H1 (cell line): ENCODE measurements around the gene COL20A1. TPM values are rescaled to one million over a fixed set of nuclear protein-coding genes. Genes with fewer than 3 reads are reported as not detected.

Experiments used
- CTCF ChIA-PET: fragments of 300-600 bp; sonication (Branson Sonifier 250); formaldehyde crosslinking; loops from one replicate; lab custom pipeline; 2021; ENCODE audit not compliant: partially characterized antibody; lab: Charles Lee
- POLR2A ChIA-PET: fragments of 300-600 bp; sonication (Branson Sonifier 250); formaldehyde crosslinking; loops from one replicate; lab custom pipeline; 2021; ENCODE audit warnings: inconsistent platforms; ENCODE audit not compliant: partially characterized antibody; lab: Charles Lee
- DNase-seq, 2 experiments: peaks; one replicate each; pipeline versions ENCODE4 v3.0.0 to v3.0.0-alpha.2; 2010 to 2022; ENCODE audit warnings: low spot score in 2 of 2, low read depth in 1 of 2, mixed read lengths in 1 of 2
- FAIRE-seq: peaks from 2 replicates; lab custom pipeline; 2011; peaks lifted over from hg19 to GRCh38; lab: Jason Lieb, UNC
- H2AFZ ChIP-seq: 2 replicates; pipeline ENCODE4 v1.8.1; 2012; ENCODE audit warnings: low read length, inconsistent platforms
- H2AK5ac ChIP-seq: 2 replicates; pipeline ENCODE4 v1.6.1; 2013; ENCODE audit warnings: low read depth, low read length
- H2BK120ac ChIP-seq: replicated peaks from 2 replicates; pipeline ENCODE3; 2013; ENCODE audit warnings: low read depth, low read length, inconsistent platforms
- H2BK12ac ChIP-seq: 2 replicates; pipeline ENCODE4 v1.6.1; 2013; ENCODE audit warnings: low read depth, low read length
- H2BK15ac ChIP-seq: 2 replicates; pipeline ENCODE4 v1.6.1; 2013; ENCODE audit warnings: low read length
- H2BK20ac ChIP-seq: 2 replicates; pipeline ENCODE4 v1.6.1; 2013; ENCODE audit warnings: low read length
- H2BK5ac ChIP-seq: 2 replicates; pipeline ENCODE4 v1.6.1; 2013; ENCODE audit warnings: low read depth, low read length
- H3K14ac ChIP-seq: 2 replicates; pipeline ENCODE4 v1.6.1; 2013; ENCODE audit warnings: inconsistent platforms; ENCODE audit not compliant: insufficient read length
- H3K18ac ChIP-seq: 2 replicates; pipeline ENCODE4 v1.6.1; 2013; ENCODE audit warnings: low read length; ENCODE audit errors: extremely low read depth
- H3K23ac ChIP-seq: 2 replicates; pipeline ENCODE4 v1.6.1; 2013; ENCODE audit warnings: inconsistent platforms; ENCODE audit not compliant: insufficient read length
- H3K23me2 ChIP-seq: 2 replicates; pipeline ENCODE4 v1.6.1; 2013; ENCODE audit warnings: low read depth, low read length
- H3K27ac ChIP-seq: 2 replicates; pipeline ENCODE4 v1.6.1; 2011; ENCODE audit warnings: low read depth, low read length, inconsistent platforms
- H3K27me3 ChIP-seq, 4 experiments: replicated peaks in 1 of 4; 1 replicate in 1 of 4; 2 replicates in 3 of 4; pipeline versions ENCODE4 v1.6.1 to v1.8.1; 2011 to 2013; ENCODE audit warnings: low read length in 3 of 4, mild to moderate bottlenecking in 3 of 4, inconsistent platforms in 2 of 4, mixed read lengths in 2 of 4, moderate library complexity in 1 of 4; ENCODE audit not compliant: control insufficient read depth in 3 of 4, insufficient read depth in 3 of 4; ENCODE audit errors: extremely low read depth in 1 of 4
- H3K36me3 ChIP-seq, 4 experiments: 2 replicates each; pipeline versions ENCODE4 v1.6.1 to v1.8.1; 2011 to 2013; ENCODE audit warnings: mild to moderate bottlenecking in 4 of 4, low read length in 3 of 4, moderate library complexity in 2 of 4, control low read depth in 1 of 4, inconsistent platforms in 1 of 4; ENCODE audit not compliant: insufficient read depth in 4 of 4, control insufficient read depth in 2 of 4
- H3K4ac ChIP-seq: replicated peaks from 2 replicates; pipeline ENCODE3; 2013; ENCODE audit warnings: low read length, low read depth, mixed read lengths, inconsistent platforms; ENCODE audit not compliant: insufficient read length
- H3K4me1 ChIP-seq, 4 experiments: replicated peaks in 1 of 4; 1 replicate in 1 of 4; 2 replicates in 3 of 4; pipeline versions ENCODE4 v1.6.1 to v1.8.1; 2011 to 2013; ENCODE audit warnings: low read length in 3 of 4, inconsistent platforms in 2 of 4, mixed read lengths in 1 of 4; ENCODE audit not compliant: insufficient read depth in 4 of 4, control insufficient read depth in 3 of 4
- H3K4me2 ChIP-seq, 2 experiments: 2 replicates each; pipeline versions ENCODE4 v1.6.1 to v1.8.1; 2011 to 2013; ENCODE audit warnings: low read depth in 2 of 2, low read length in 2 of 2, control low read depth in 1 of 2, inconsistent platforms in 1 of 2, mild to moderate bottlenecking in 1 of 2; ENCODE audit not compliant: insufficient read depth in 1 of 2
- H3K4me3 ChIP-seq, 4 experiments: fragments of 200-600, 300-600 bp in 1 of 4; sonication (generic), shearing (Covaris generic), sonication (Bioruptor Twin) in 1 of 4; 2 replicates each; pipeline versions ENCODE4 v1.5.1 to v1.8.1; 2011 to 2016; ENCODE audit warnings: low read length in 4 of 4, low read depth in 3 of 4, control low read depth in 2 of 4, inconsistent platforms in 2 of 4, mild to moderate bottlenecking in 2 of 4, mixed read lengths in 1 of 4, moderate library complexity in 1 of 4; ENCODE audit not compliant: insufficient read depth in 2 of 4; ENCODE audit errors: extremely low read depth in 1 of 4
- H3K56ac ChIP-seq: replicated peaks from 2 replicates; pipeline ENCODE3; 2013; ENCODE audit warnings: low read depth, mild to moderate bottlenecking, mixed read lengths, low read length, inconsistent platforms; ENCODE audit not compliant: insufficient read length
- H3K79me1 ChIP-seq: 2 replicates; pipeline ENCODE4 v1.6.1; 2013; ENCODE audit warnings: low read depth, low read length, control low read depth
- H3K79me2 ChIP-seq, 2 experiments: 2 replicates each; pipeline versions ENCODE4 v1.6.1 to v1.8.1; 2012 to 2013; ENCODE audit warnings: low read length in 2 of 2, mild to moderate bottlenecking in 2 of 2, inconsistent platforms in 1 of 2; ENCODE audit not compliant: insufficient read depth in 2 of 2, control insufficient read depth in 1 of 2
- H3K9ac ChIP-seq, 4 experiments: replicated peaks in 1 of 4; 1 replicate in 1 of 4; 2 replicates in 3 of 4; pipeline versions ENCODE4 v1.6.1 to v1.8.1; 2011 to 2013; ENCODE audit warnings: low read depth in 3 of 4, low read length in 3 of 4, control low read depth in 2 of 4, mild to moderate bottlenecking in 2 of 4, moderate library complexity in 2 of 4, inconsistent platforms in 1 of 4; ENCODE audit errors: extremely low read depth in 1 of 4
- H3K9me3 ChIP-seq, 2 experiments: 2 replicates each; pipeline versions ENCODE4 v1.6.1 to v1.8.1; 2012 to 2013; ENCODE audit warnings: mild to moderate bottlenecking in 2 of 2, moderate library complexity in 2 of 2, control low read depth in 1 of 2, inconsistent platforms in 1 of 2, low read depth in 1 of 2, low read length in 1 of 2, mixed read lengths in 1 of 2; ENCODE audit not compliant: insufficient read depth in 2 of 2
- H4K20me1 ChIP-seq, 2 experiments: replicated peaks in 1 of 2; 2 replicates each; pipeline versions ENCODE3 to v1.8.1; 2011 to 2013; ENCODE audit warnings: inconsistent platforms in 2 of 2, low read length in 2 of 2, mild to moderate bottlenecking in 1 of 2; ENCODE audit not compliant: insufficient read depth in 2 of 2, control insufficient read depth in 1 of 2
- H4K5ac ChIP-seq: 2 replicates; pipeline ENCODE4 v1.6.1; 2013; ENCODE audit warnings: low read length, low read depth, mixed read lengths, inconsistent platforms; ENCODE audit not compliant: insufficient read length
- H4K8ac ChIP-seq: 2 replicates; pipeline ENCODE4 v1.8.0; 2013; ENCODE audit warnings: mild to moderate bottlenecking, moderate library complexity, low read length, inconsistent platforms; ENCODE audit not compliant: insufficient read depth; ENCODE audit errors: extremely low read depth
- H4K91ac ChIP-seq: replicated peaks from 2 replicates; pipeline ENCODE3; 2013; ENCODE audit warnings: low read length, mixed read lengths, inconsistent platforms; ENCODE audit not compliant: insufficient read length
- BCL11A ChIP-seq, 2 experiments: IDR thresholded peaks; one replicate each; pipeline ENCODE4 v1.6.1; 2011; ENCODE audit warnings: low read depth in 2 of 2, low read length in 2 of 2, mild to moderate bottlenecking in 2 of 2
- BRCA1 ChIP-seq: IDR thresholded peaks from 2 replicates; pipeline ENCODE4 v1.6.1; 2012; ENCODE audit warnings: low read depth, low read length, improper control_type of control experiment
- CBX5 ChIP-seq: fragments of 300-800, 300-1000 bp; sonication (generic); IDR thresholded peaks from 2 replicates; pipeline ENCODE4 v1.7.1; 2016; ENCODE audit warnings: antibody characterized with exemption, low read length, low read depth
- FOSL1 ChIP-seq: IDR thresholded peaks from 2 replicates; pipeline ENCODE4 v1.6.1; 2011; ENCODE audit warnings: mild to moderate bottlenecking, low read depth, low read length, moderate library complexity; ENCODE audit not compliant: insufficient read depth
- JUN ChIP-seq: IDR thresholded peaks from 2 replicates; pipeline ENCODE4 v1.6.1; 2011; ENCODE audit warnings: low read depth, mild to moderate bottlenecking, improper control_type of control experiment, low read length
- KDM4A ChIP-seq: IDR thresholded peaks from one replicate; pipeline ENCODE4 v1.7.1; 2012; ENCODE audit warnings: low read depth, mild to moderate bottlenecking, moderate library complexity, low read length, inconsistent platforms; ENCODE audit not compliant: severe bottlenecking
- KDM5A ChIP-seq: fragments of 200-600 bp; IDR thresholded peaks from 2 replicates; pipeline ENCODE4 v1.7.1; 2012; ENCODE audit warnings: mild to moderate bottlenecking, low read length, inconsistent platforms, mixed read lengths
- MAFK ChIP-seq: IDR thresholded peaks from 2 replicates; pipeline ENCODE4 v1.6.1; 2012; ENCODE audit warnings: low read depth, mild to moderate bottlenecking, improper control_type of control experiment, low read length
- POLR2AphosphoS5 ChIP-seq: IDR thresholded peaks from 2 replicates; pipeline ENCODE4 v1.6.1; 2011; ENCODE audit warnings: low read depth, low read length
- SUZ12 ChIP-seq: fragments of 200-600 bp; sonication (generic); IDR thresholded peaks from 2 replicates; pipeline ENCODE4 v1.6.1; 2012; ENCODE audit warnings: mild to moderate bottlenecking, inconsistent platforms, low read length, moderate library complexity, mixed read lengths
- TAF1 ChIP-seq: IDR thresholded peaks from 2 replicates; pipeline ENCODE4 v1.6.1; 2011; ENCODE audit warnings: mild to moderate bottlenecking, low read depth, low read length
- YY1 ChIP-seq: IDR thresholded peaks from 2 replicates; pipeline ENCODE4 v1.6.1; 2011; ENCODE audit warnings: low read depth, mild to moderate bottlenecking, low read length
- WGBS, 2 experiments: shearing (Covaris generic) in 1 of 2; methylation state at CpG; one replicate each; pipeline versions ENCODE4 v1.1.6 to v1.1.7; 2013 to 2015; ENCODE audit warnings: low lambda C conversion rate in 2 of 2, mixed read lengths in 2 of 2, inconsistent platforms in 1 of 2, low coverage in 1 of 2, missing lambda C conversion rate in 1 of 2; ENCODE audit not compliant: insufficient replicate concordance in 2 of 2, insufficient coverage in 1 of 2, insufficient read length in 1 of 2; ENCODE audit errors: extremely low coverage in 1 of 2, missing lambda C conversion rate in 1 of 2; 5-methylcytosine and 5-hydroxymethylcytosine counted together
- polyA plus RNA-seq, 7 experiments: library from polyadenylated mRNA; depleted of rRNA in 3 of 7; stranded (reverse) in 5 of 7; unstranded in 2 of 7; fragments of >200 nt in 5 of 7; fragments of 200-250 nt in 2 of 7; gene quantifications; 1 replicate in 5 of 7; 2 replicates in 1 of 7; 4 replicates in 1 of 7; pipeline versions ENCODE4 v1.2.1 to v1.2.3, GENCODE V29; 2011 to 2013; ENCODE audit warnings: missing spikeins in 2 of 7, mixed read lengths in 2 of 7
- total RNA-seq: library from RNA; stranded (reverse); fragmentation: NEBNext Ultra II Directional; extraction: Animal tissue kit (Norgen Biotek cat#: 25700); gene quantifications from 2 replicates; pipeline ENCODE4 v1.2.1, GENCODE V29; 2021

Gene COL20A1
- total and polyA plus RNA-seq, 2 of the 8 experiments (the other 6 are each of a cell fraction or from before 2014, with no cell fraction given) = 0.19 to 0.21 TPM

DNA sequence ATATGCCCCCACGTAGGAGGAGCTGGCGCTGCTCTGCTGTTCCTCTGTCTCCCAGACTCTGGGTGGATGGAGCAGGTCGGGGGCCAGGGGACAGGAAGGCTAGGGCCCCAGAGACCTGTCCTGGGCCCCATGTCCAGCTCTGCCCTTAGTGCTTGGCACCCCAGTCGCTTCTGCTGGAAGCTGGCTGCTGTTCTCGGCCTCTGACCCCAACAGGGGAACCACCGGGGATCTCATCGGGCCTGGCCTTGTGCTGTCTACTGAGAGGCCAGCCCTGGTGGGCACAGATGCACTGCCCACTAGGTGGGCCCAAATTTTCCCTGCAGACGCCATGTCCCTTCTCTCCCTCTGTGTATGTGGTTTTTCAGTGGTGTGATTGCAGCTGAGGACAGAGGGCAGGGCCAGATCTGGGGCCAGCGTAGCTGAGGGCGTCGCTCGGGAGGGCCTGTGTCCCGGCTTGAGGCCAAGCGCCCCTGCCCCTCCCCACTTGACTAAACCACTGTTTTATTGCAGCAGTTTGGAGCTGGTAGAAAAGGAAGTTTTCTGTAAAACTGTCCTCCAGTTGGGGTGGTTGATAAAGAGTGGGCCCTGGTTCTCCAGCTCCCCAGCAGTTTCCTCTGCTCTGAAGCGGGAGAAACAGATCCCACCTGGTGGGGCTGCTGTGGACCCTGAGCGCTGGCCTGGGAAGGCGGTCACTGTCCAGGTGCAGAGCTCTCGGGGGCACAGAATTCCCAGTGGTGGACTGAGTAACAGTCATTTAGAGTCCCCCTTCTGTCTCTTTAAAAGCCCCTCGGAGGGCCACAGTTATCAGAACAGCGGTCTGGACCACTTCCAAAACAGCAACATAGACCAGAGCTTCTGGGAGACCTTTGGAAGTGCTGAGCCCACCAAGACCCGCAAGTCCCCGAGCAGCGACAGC is 5.9 kb upstream of the COL20A1 start:
- H3K79me1 ChIP-seq = no peaks in the 10 kb centered on the region
- no peak overlapping the region for H2BK20ac ChIP-seq
- H2AK5ac ChIP-seq = no peak overlapping the region
- no peak overlapping the region for H3K23ac ChIP-seq
- FAIRE-seq = no peak
- no peak overlapping the region for H3K18ac ChIP-seq
- no peaks in the 10 kb centered on the region for H3K9me3 ChIP-seq
- H4K5ac ChIP-seq = no peak overlapping the region
- H2BK15ac ChIP-seq = no peak overlapping the region
- no peak overlapping the region; the same call in 1 of the 2 replicates for H2BK5ac ChIP-seq
- WGBS, 2 experiments = 92% methylated on average over 19 of the region's 23 CpGs; no CpG with 5 or more reads in 1 of the 2 experiments
- H3K79me2 ChIP-seq = no peaks in the 10 kb centered on the region
- DNase-seq = no peak
- no peak overlapping the region for H3K56ac ChIP-seq
- H3K4me1 ChIP-seq = peaks cover 0 to 9% (median 6%) of the 10 kb centered on the region in 4 experiments; a peak in 4 of 7 replicates
- no peak overlapping the region for H3K9ac ChIP-seq
- ChIA-PET POLR2A (interaction anchor here (0.7 to 1.5 kb wide), 4 partner anchors 57 to 90 kb away, joined by 3 to 4 read pairs (median 3); no protein-coding TSS in a partner anchor), CTCF (interaction anchor here (0.9 to 9.6 kb wide), 5 partner anchors 10 to 90 kb away, joined by 3 to 82 read pairs (median 5); no protein-coding TSS in a partner anchor)
- H3K23me2 ChIP-seq = no peaks in the 10 kb centered on the region
- H3K27me3 ChIP-seq = no peaks in the 10 kb centered on the region
- no peak overlapping the region for H2BK120ac ChIP-seq
- H3K4me3 ChIP-seq = no peak overlapping the region
- no peak overlapping the region for H3K4ac ChIP-seq
- H4K20me1 ChIP-seq = peaks cover 0 to 12% of the 10 kb centered on the region in 2 experiments
- no peak overlapping the region for H4K91ac ChIP-seq
- no peak overlapping the region for H2AFZ ChIP-seq
- H2BK12ac ChIP-seq = no peak overlapping the region
- 0 out of 2 replicates have a peak overlapping the region, but pooled peaks have one; percentile 51 for H4K8ac ChIP-seq
- H3K14ac ChIP-seq = no peak overlapping the region
- no peak overlapping the region for H3K27ac ChIP-seq
- no peak overlapping the region for H3K4me2 ChIP-seq
- H3K36me3 ChIP-seq = peaks cover 0 to 36% (median 11%) of the 10 kb centered on the region in 4 experiments; a peak in 5 of 8 replicates
- no peak for TF ChIP-seq SUZ12
- TF ChIP-seq MAFK = no peak
- TF ChIP-seq BRCA1 = no peak
- no peak for TF ChIP-seq POLR2AphosphoS5
- no peak for TF ChIP-seq KDM5A
- TF ChIP-seq YY1 = no peak
- no peak for TF ChIP-seq BCL11A (IDR thresholded peaks at IDR 0.05; ENCODE audit: low read depth in 2 of 2, low read length in 2 of 2)
- TF ChIP-seq FOSL1 = no peak
- TF ChIP-seq CBX5 = no peak
- TF ChIP-seq TAF1 = no peak
- no peak for TF ChIP-seq JUN
- TF ChIP-seq KDM4A = no peak
